Lower leg skin (tissue), 3 donors: ENCODE measurements around the gene UNC5CL.
"Not testable (repeated sequence)": the region's sequence is repeated elsewhere in the genome, so short reads cannot be mapped to it uniquely, and the experiment has no call there.

Source experiments
- POLR2A ChIP-seq, 2 donors: fragments of 450-650 bp; IDR thresholded peaks; one replicate each; pipeline ENCODE4 v1.6.1; 2016 to 2017; ENCODE audit warnings: antibody characterized with exemption in 2 of 2, mild to moderate bottlenecking in 1 of 2, moderate library complexity in 1 of 2
- TF ChIP-seq, protein P1 (sequence below), 3 donors: fragments of 450-650 bp; IDR thresholded peaks; one replicate each; pipeline ENCODE4 v1.5.1; 2016; ENCODE audit warnings: antibody characterized with exemption in 3 of 3, mild to moderate bottlenecking in 3 of 3, moderate library complexity in 2 of 3

DNA sequence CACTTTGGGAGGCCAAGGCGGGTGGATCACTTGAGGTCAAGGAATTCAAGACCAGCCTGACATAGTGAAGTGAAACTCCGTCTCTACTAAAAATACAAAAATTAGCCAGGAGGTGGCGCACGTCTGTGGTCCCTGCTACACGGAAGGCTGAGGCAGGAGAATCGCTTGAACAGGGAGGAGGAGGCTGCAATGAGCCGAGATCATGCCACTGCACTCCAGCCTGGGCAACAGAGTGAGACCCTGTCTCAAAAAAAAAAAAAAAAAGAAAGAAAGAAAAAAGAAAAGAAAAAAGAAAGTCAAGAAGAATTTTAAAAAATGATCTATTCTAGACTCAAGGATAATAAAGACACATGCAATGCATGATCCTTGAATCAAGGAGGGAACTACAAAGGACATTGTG lies 32.8 kb downstream of the UNC5CL start:
- TF ChIP-seq POLR2A (IDR thresholded peaks at IDR 0.05): not testable (repeated sequence)
- TF ChIP-seq, protein P1, sequence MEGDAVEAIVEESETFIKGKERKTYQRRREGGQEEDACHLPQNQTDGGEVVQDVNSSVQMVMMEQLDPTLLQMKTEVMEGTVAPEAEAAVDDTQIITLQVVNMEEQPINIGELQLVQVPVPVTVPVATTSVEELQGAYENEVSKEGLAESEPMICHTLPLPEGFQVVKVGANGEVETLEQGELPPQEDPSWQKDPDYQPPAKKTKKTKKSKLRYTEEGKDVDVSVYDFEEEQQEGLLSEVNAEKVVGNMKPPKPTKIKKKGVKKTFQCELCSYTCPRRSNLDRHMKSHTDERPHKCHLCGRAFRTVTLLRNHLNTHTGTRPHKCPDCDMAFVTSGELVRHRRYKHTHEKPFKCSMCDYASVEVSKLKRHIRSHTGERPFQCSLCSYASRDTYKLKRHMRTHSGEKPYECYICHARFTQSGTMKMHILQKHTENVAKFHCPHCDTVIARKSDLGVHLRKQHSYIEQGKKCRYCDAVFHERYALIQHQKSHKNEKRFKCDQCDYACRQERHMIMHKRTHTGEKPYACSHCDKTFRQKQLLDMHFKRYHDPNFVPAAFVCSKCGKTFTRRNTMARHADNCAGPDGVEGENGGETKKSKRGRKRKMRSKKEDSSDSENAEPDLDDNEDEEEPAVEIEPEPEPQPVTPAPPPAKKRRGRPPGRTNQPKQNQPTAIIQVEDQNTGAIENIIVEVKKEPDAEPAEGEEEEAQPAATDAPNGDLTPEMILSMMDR (IDR thresholded peaks at IDR 0.05): not testable (repeated sequence)
